PC-9 (cell line): Measurements from ENCODE around the gene DUSP9. TPM values are rescaled to one million over a fixed set of nuclear protein-coding genes. Genes with fewer than 3 reads are reported as not detected.
A peak's percentile ranks its signal among the peaks of the same experiment; 100 is the strongest.
"Not testable (repeated sequence)": the region's sequence is repeated elsewhere in the genome, so short reads cannot be mapped to it uniquely, and the experiment has no call there.

Experiments
- BruUV-seq: library from RNA; stranded (reverse); fragments of 400-500 nt; replicated peaks from 2 replicates; lab custom pipeline; 2021; lab: Mats Ljungman, UMichigan
- CTCF ChIA-PET: fragments of 300-600 bp; sonication (Branson Sonifier 250); formaldehyde crosslinking; loops from one replicate; lab custom pipeline; 2022; ENCODE audit warnings: antibody characterized with exemption; lab: Charles Lee
- POLR2A ChIA-PET: fragments of 300-600 bp; sonication (Branson Sonifier 250); formaldehyde crosslinking; loops from one replicate; lab custom pipeline; 2022; ENCODE audit warnings: antibody characterized with exemption; ENCODE audit not compliant: unreplicated experiment; lab: Charles Lee
- DNase-seq, 2 experiments: peaks; one replicate each; pipeline versions ENCODE4 v3.0.0 to v3.0.0-alpha.2; 2015 to 2022; ENCODE audit warnings: mixed read lengths in 1 of 2
- H2AFZ ChIP-seq: fragments of 200-600 bp; sonication (generic); 2 replicates; pipeline ENCODE4 v1.8.1; 2017; ENCODE audit warnings: antibody characterized with exemption
- H3F3A ChIP-seq: fragments of 200-600 bp; sonication (generic); 2 replicates; pipeline ENCODE4 v1.8.1; 2017; ENCODE audit warnings: antibody characterized with exemption, mild to moderate bottlenecking, low read depth; ENCODE audit not compliant: insufficient read depth
- H3K27ac ChIP-seq: fragments of 200-600 bp; sonication (generic); 2 replicates; pipeline ENCODE4 v1.6.1; 2016; ENCODE audit warnings: mixed run types
- H3K27me3 ChIP-seq: fragments of 200-600 bp; sonication (generic); 2 replicates; pipeline ENCODE4 v1.6.1; 2016; ENCODE audit warnings: low read depth, mixed run types; ENCODE audit not compliant: insufficient read depth
- H3K36me3 ChIP-seq: fragments of 200-600 bp; sonication (generic); 2 replicates; pipeline ENCODE4 v1.6.1; 2016; ENCODE audit warnings: low read depth, mixed run types
- H3K4me1 ChIP-seq: fragments of 200-600 bp; sonication (generic); replicated peaks from 2 replicates; pipeline ENCODE4 v1.6.1; 2016; ENCODE audit warnings: mixed run types; ENCODE audit not compliant: insufficient read depth
- H3K4me2 ChIP-seq: fragments of 200-600 bp; sonication (generic); 2 replicates; pipeline ENCODE4 v1.6.1; 2017; ENCODE audit warnings: mixed run types
- H3K4me3 ChIP-seq: fragments of 200-600 bp; sonication (generic); 2 replicates; pipeline ENCODE4 v1.6.1; 2016; ENCODE audit warnings: mixed run types
- H3K79me2 ChIP-seq: fragments of 200-600 bp; sonication (generic); 2 replicates; pipeline ENCODE4 v1.6.1; 2017; ENCODE audit warnings: low read depth, mixed run types
- H3K9me2 ChIP-seq: fragments of 200-600 bp; sonication (generic); 2 replicates; pipeline ENCODE4 v1.8.1; 2017; ENCODE audit warnings: mild to moderate bottlenecking; ENCODE audit not compliant: insufficient read depth
- H3K9me3 ChIP-seq: fragments of 200-600 bp; sonication (generic); 2 replicates; pipeline ENCODE4 v1.8.1; 2016; ENCODE audit warnings: low read depth; ENCODE audit not compliant: insufficient read depth
- H4K20me1 ChIP-seq: fragments of 200-600 bp; sonication (generic); 2 replicates; pipeline ENCODE4 v1.8.1; 2017; ENCODE audit not compliant: insufficient read depth
- EZH2 ChIP-seq: fragments of 200-600 bp; sonication (generic); IDR thresholded peaks from 2 replicates; pipeline ENCODE4 v1.8.0; 2017; ENCODE audit warnings: antibody characterized with exemption, low read depth
- intact Hi-C: fragments of 100-400 bp; cut with micrococcal nuclease; formaldehyde crosslinking; loops from one replicate; pipeline ENCODE4 v1.10.0; 2022; ENCODE audit not compliant: unreplicated experiment
- total RNA-seq: library from RNA; stranded (reverse); gene quantifications from 2 replicates; pipeline ENCODE4 v1.2.3, GENCODE V29; 2021
- TF ChIP-seq, protein P1 (sequence below): fragments of 200-600 bp; sonication (generic); conservative IDR thresholded peaks from 2 replicates; pipeline ENCODE4 v1.6.1; 2017; ENCODE audit warnings: mixed run types, antibody characterized with exemption, mild to moderate bottlenecking, moderate library complexity

The DUSP9 gene
- total RNA-seq, 1 experiment from 2014 or later = 1.3 TPM

- CTCF ChIA-PET = no interaction called here
- no peaks in the 10 kb centered on the region for H3F3A ChIP-seq
- H3K4me3 ChIP-seq = no peak overlapping the region
- H3K4me1 ChIP-seq = no peaks in the 10 kb centered on the region
- DNase-seq = no peak
- no peaks in the 10 kb centered on the region for H3K36me3 ChIP-seq
- H3K9me2 ChIP-seq = no peaks in the 10 kb centered on the region
- no peak for TF ChIP-seq EZH2
- TF ChIP-seq, protein P1, sequence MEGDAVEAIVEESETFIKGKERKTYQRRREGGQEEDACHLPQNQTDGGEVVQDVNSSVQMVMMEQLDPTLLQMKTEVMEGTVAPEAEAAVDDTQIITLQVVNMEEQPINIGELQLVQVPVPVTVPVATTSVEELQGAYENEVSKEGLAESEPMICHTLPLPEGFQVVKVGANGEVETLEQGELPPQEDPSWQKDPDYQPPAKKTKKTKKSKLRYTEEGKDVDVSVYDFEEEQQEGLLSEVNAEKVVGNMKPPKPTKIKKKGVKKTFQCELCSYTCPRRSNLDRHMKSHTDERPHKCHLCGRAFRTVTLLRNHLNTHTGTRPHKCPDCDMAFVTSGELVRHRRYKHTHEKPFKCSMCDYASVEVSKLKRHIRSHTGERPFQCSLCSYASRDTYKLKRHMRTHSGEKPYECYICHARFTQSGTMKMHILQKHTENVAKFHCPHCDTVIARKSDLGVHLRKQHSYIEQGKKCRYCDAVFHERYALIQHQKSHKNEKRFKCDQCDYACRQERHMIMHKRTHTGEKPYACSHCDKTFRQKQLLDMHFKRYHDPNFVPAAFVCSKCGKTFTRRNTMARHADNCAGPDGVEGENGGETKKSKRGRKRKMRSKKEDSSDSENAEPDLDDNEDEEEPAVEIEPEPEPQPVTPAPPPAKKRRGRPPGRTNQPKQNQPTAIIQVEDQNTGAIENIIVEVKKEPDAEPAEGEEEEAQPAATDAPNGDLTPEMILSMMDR = no peak
- H3K9me3 ChIP-seq = no peaks in the 10 kb centered on the region
- intact Hi-C loops = no loop called here
- H3K27ac ChIP-seq = no peak overlapping the region
- H4K20me1 ChIP-seq = no peaks in the 10 kb centered on the region
- no peak overlapping the region for H3K4me2 ChIP-seq
- POLR2A ChIA-PET = no interaction called here
- no TSS peak for BruUV-seq
- H3K79me2 ChIP-seq = no peaks in the 10 kb centered on the region
- H2AFZ ChIP-seq = no peak overlapping the region
- H3K27me3 ChIP-seq = no peaks in the 10 kb centered on the region
These were observed 43.5 kb downstream of the DUSP9 start for GRCh38 chrX:153690466-153690865.

DNA sequence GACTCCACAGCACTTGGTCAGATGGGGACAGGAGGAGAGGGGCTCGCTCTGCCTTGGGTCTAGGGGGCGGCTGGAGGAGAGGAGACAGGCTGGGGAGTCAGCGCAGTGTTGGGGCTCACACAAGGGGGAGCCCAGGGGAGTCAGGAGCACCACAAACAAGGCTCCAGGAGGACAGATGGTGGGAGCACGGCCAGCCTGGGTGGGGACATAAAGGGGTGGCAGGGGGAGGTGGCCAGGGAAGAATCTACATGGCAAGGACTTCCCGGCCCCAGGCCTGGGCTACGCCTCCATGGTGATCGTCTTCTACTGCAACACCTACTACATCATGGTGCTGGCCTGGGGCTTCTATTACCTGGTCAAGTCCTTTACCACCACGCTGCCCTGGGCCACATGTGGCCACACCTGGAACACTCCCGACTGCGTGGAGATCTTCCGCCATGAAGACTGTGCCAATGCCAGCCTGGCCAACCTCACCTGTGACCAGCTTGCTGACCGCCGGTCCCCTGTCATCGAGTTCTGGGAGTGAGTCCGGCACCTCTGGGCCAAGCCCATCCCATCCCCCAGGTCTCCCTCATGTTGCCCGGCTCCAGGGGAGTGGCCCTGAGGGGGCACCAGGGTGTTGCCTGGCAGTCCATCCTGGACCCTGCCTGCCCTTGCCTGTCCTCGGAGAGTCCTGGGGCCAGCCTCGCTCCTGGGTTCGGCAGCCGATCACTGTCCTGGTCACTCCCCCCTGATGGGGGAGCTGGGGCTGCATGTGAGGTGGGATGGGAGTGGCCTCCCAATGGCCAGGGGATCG, 44.2 kb downstream of the DUSP9 start:
- H3F3A ChIP-seq, H3K27ac ChIP-seq, H3K79me2 ChIP-seq, H3K4me1 ChIP-seq, H3K9me3 ChIP-seq, intact Hi-C loops, H4K20me1 ChIP-seq, H3K4me2 ChIP-seq, H3K27me3 ChIP-seq, H2AFZ ChIP-seq, H3K4me3 ChIP-seq, CTCF ChIA-PET, DNase-seq, POLR2A ChIA-PET, BruUV-seq, H3K36me3 ChIP-seq, H3K9me2 ChIP-seq: not testable (repeated sequence)

GRCh38 chrX:153692003-153692402, 45.0 kb downstream of the DUSP9 start:
- H3K36me3 ChIP-seq = no peaks in the 10 kb centered on the region
- H3K27me3 ChIP-seq = no peaks in the 10 kb centered on the region
- no peak overlapping the region for H2AFZ ChIP-seq
- ChIA-PET CTCF (no interaction called here), POLR2A (no interaction called here)
- H3K79me2 ChIP-seq = no peaks in the 10 kb centered on the region
- H3K27ac ChIP-seq = no peak overlapping the region
- H3K4me1 ChIP-seq = no peaks in the 10 kb centered on the region
- no peaks in the 10 kb centered on the region for H3K9me2 ChIP-seq
- no peaks in the 10 kb centered on the region for H3K9me3 ChIP-seq
- no peak for TF ChIP-seq EZH2
- no peaks in the 10 kb centered on the region for H3F3A ChIP-seq
- intact Hi-C loops = no loop called here
- no peaks in the 10 kb centered on the region for H4K20me1 ChIP-seq
- no peak overlapping the region for H3K4me2 ChIP-seq
- DNase-seq = peak in 1 of 2 experiments; percentile 14
- H3K4me3 ChIP-seq = no peak overlapping the region
- no TSS peak for BruUV-seq

DNA sequence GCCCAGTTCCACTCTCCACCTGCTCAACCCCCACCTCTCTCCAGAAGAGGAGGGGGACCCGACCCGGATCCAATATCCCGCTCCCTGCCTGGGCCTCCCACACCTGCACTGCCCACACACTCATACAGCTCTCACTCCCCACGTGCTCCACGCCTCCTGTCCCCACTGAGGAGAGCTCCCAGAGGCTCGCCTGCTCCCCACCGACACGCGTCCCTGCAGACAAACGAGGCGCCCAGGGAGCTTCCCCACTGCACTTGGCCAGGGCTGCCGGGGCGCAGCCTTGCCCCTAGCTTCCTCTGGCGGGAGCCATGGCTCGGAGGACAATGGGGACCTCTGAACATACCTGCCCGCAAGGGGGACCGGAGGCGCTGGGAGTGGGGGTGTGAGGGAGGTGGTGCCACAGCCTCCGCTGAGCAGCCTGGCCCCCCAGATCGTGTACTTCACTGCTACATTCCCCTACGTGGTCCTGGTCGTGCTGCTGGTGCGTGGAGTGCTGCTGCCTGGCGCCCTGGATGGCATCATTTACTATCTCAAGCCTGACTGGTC, 45.7 kb downstream of the DUSP9 start:
- Histone ChIP-seq H3F3A (no peaks in the 10 kb centered on the region), H3K27ac (no peak overlapping the region), H3K4me1 (no peaks in the 10 kb centered on the region), H3K9me2 (no peaks in the 10 kb centered on the region), H4K20me1 (no peaks in the 10 kb centered on the region), H3K9me3 (no peaks in the 10 kb centered on the region), H3K4me2 (no peak overlapping the region), H3K79me2 (no peaks in the 10 kb centered on the region), H2AFZ (no peak overlapping the region), H3K27me3 (no peaks in the 10 kb centered on the region), H3K4me3 (no peak overlapping the region), H3K36me3 (no peaks in the 10 kb centered on the region)
- TF ChIP-seq EZH2 = no peak
- TF ChIP-seq, protein P1 = no peak
- intact Hi-C loops = no loop called here
- CTCF ChIA-PET = no interaction called here
- DNase-seq = no peak
- POLR2A ChIA-PET = no interaction called here
- BruUV-seq = no TSS peak
